ENCODE data around the gene ZXDA.

DNA sequence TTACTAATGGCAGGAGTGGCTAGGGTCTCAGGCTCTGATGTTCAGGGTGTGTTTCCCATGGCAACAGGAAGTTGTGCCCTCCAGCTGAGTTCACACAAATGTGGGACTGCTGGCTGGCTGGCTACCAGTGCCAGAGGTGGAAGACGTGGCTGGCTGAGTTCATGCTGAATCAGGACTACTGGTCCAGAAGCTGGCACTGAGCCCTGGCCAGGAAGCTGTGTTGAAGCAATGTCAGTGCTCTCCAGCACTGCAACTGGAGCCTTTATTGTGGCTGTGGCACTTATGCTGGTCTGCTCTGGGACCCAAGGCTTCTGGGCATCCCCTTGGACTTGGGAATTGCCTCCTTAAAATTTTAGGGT lies 42.0 kb upstream of the ZXDA start:
- TF ChIP-seq TAF1 (IDR thresholded peaks at IDR 0.05; ENCODE audit: borderline replicate concordance, low read depth, low read length) (no peak), POLR2A (IDR thresholded peaks at IDR 0.05; ENCODE audit: low read depth, low read length) (no peak), POLR2AphosphoS5 (IDR thresholded peaks at IDR 0.05; ENCODE audit: low read depth, low read length) (no peak)

All from GM12892 (cell line).